Caco-2 (cell line): Measurements from ENCODE around the gene JPH3. TPM values are rescaled to one million over a fixed set of nuclear protein-coding genes. Genes with fewer than 3 reads are reported as not detected.
A peak's percentile ranks its signal among the peaks of the same experiment; 100 is the strongest.
"Not testable (repeated sequence)": the region's sequence is repeated elsewhere in the genome, so short reads cannot be mapped to it uniquely, and the experiment has no call there.

Experiments
- BruUV-seq: library from RNA; stranded (reverse); fragments of 400-500 nt; replicated peaks from 2 replicates; lab custom pipeline; 2021; lab: Mats Ljungman, UMichigan
- CTCF ChIA-PET: fragments of 300-600 bp; sonication (Branson Sonifier 250); formaldehyde crosslinking; loops from one replicate; lab custom pipeline; 2022; ENCODE audit warnings: antibody characterized with exemption; lab: Charles Lee
- POLR2A ChIA-PET: fragments of 300-600 bp; sonication (Branson Sonifier 250); formaldehyde crosslinking; loops from one replicate; lab custom pipeline; 2022; ENCODE audit warnings: antibody characterized with exemption; lab: Charles Lee
- DNase-seq, 2 experiments: peaks; one replicate each; pipeline versions ENCODE4 v3.0.0 to v3.0.0-alpha.2; 2020 to 2022
- H3K27me3 ChIP-seq: replicated peaks from 2 replicates; pipeline ENCODE4 v1.6.0; 2011; ENCODE audit warnings: low read length; ENCODE audit not compliant: control insufficient read depth, insufficient read depth
- H3K36me3 ChIP-seq: 2 replicates; pipeline ENCODE4 v1.5.1; 2011; ENCODE audit warnings: low read length; ENCODE audit not compliant: control insufficient read depth, insufficient read depth
- H3K4me1 ChIP-seq: fragments of 250-450 bp; sonication (Bioruptor Pico); 2 replicates; pipeline ENCODE4 v1.5.1; 2020; ENCODE audit warnings: mild to moderate bottlenecking
- H3K4me3 ChIP-seq: 2 replicates; pipeline ENCODE4 v1.5.1; 2011; ENCODE audit warnings: low read depth, mild to moderate bottlenecking, control low read depth, low read length
- H3K9me3 ChIP-seq: fragments of 250-450 bp; sonication (Bioruptor Pico); 2 replicates; pipeline ENCODE4 v1.5.1; 2020; ENCODE audit warnings: mild to moderate bottlenecking, moderate library complexity
- H3K27ac Mint-ChIP-seq: one replicate; pipeline ENCODE4 v1.8.0; 2022; ENCODE audit warnings: mixed read lengths; ENCODE audit not compliant: unreplicated experiment
- H3K27me3 Mint-ChIP-seq: one replicate; pipeline ENCODE4 v1.8.0; 2022; ENCODE audit warnings: mixed read lengths; ENCODE audit not compliant: insufficient read depth, unreplicated experiment
- H3K36me3 Mint-ChIP-seq: one replicate; pipeline ENCODE4 v1.8.0; 2022; ENCODE audit warnings: mild to moderate bottlenecking, mixed read lengths; ENCODE audit not compliant: insufficient read depth, unreplicated experiment
- H3K4me1 Mint-ChIP-seq: one replicate; pipeline ENCODE4 v1.8.0; 2022; ENCODE audit warnings: low read depth, mixed read lengths; ENCODE audit not compliant: unreplicated experiment
- H3K4me3 Mint-ChIP-seq: one replicate; pipeline ENCODE4 v1.8.0; 2022; ENCODE audit warnings: mild to moderate bottlenecking, moderate library complexity, mixed read lengths; ENCODE audit not compliant: unreplicated experiment
- H3K9me3 Mint-ChIP-seq: one replicate; pipeline ENCODE4 v1.8.0; 2022; ENCODE audit warnings: mixed read lengths; ENCODE audit not compliant: unreplicated experiment
- CTCF ChIP-seq, 2 experiments: fragments of 200-600 bp in 1 of 2; IDR thresholded peaks; 1 replicate in 1 of 2; 2 replicates in 1 of 2; pipeline versions ENCODE4 v1.5.1 to v1.8.0; 2011 to 2022; ENCODE audit warnings: antibody characterized with exemption in 1 of 2, control low read depth in 1 of 2, inconsistent platforms in 1 of 2, low read depth in 1 of 2, low read length in 1 of 2, mild to moderate bottlenecking in 1 of 2, moderate library complexity in 1 of 2; ENCODE audit not compliant: insufficient read depth in 1 of 2, severe bottlenecking in 1 of 2, unreplicated experiment in 1 of 2
- intact Hi-C: fragments of 100-400 bp; cut with micrococcal nuclease; formaldehyde crosslinking; loops from one replicate; pipeline ENCODE4 v1.10.0; 2022; ENCODE audit not compliant: unreplicated experiment
- total RNA-seq: library from RNA; stranded (reverse); gene quantifications from 2 replicates; pipeline ENCODE4 v1.2.3, GENCODE V29; 2022

The JPH3 gene
- total RNA-seq, 1 experiment from 2014 or later: 4.8 TPM

- POLR2A ChIA-PET: no interaction called here
- Histone ChIP-seq H3K4me1 (no peaks in the 10 kb centered on the region), H3K4me3 (no peak overlapping the region), H3K9me3 (no peaks in the 10 kb centered on the region), H3K36me3 (no peaks in the 10 kb centered on the region), H3K27me3 (no peaks in the 10 kb centered on the region)
- intact Hi-C loops: no loop called here
- H3K36me3 Mint-ChIP-seq: no peaks in the 10 kb centered on the region
- no peak for DNase-seq
- no peaks in the 10 kb centered on the region for H3K4me1 Mint-ChIP-seq
- peaks cover 11% of the 10 kb centered on the region for H3K27me3 Mint-ChIP-seq
- H3K4me3 Mint-ChIP-seq: no peak overlapping the region
- BruUV-seq: no TSS peak
- TF ChIP-seq CTCF (IDR thresholded peaks at IDR 0.05; ENCODE audit: insufficient read depth in 1 of 2, low read depth in 1 of 2, low read length in 1 of 2, severe bottlenecking in 1 of 2, unreplicated experiment in 1 of 2): no peak
- H3K27ac Mint-ChIP-seq: no peak overlapping the region
- CTCF ChIA-PET: no interaction called here
- no peaks in the 10 kb centered on the region for H3K9me3 Mint-ChIP-seq
These were observed 78.0 kb downstream of the JPH3 start for GRCh38 chr16:87680272-87680644.

- BruUV-seq, H3K9me3 ChIP-seq, H3K36me3 Mint-ChIP-seq, H3K4me3 Mint-ChIP-seq, H3K9me3 Mint-ChIP-seq, H3K27me3 ChIP-seq, H3K4me1 Mint-ChIP-seq, H3K4me1 ChIP-seq, H3K27me3 Mint-ChIP-seq, intact Hi-C loops, H3K4me3 ChIP-seq, DNase-seq, H3K36me3 ChIP-seq, POLR2A ChIA-PET, H3K27ac Mint-ChIP-seq, CTCF ChIA-PET: not testable (repeated sequence)
These were observed 78.8 kb downstream of the JPH3 start for GRCh38 chr16:87681051-87681602.

GRCh38 chr16:87681981-87682570 lies 79.8 kb downstream of the JPH3 start:
- Histone ChIP-seq H3K9me3 (no peaks in the 10 kb centered on the region), H3K36me3 (no peaks in the 10 kb centered on the region), H3K27me3 (no peaks in the 10 kb centered on the region), H3K4me1 (no peaks in the 10 kb centered on the region), H3K4me3 (no peak overlapping the region)
- H3K4me3 Mint-ChIP-seq: no peak overlapping the region
- peaks cover 8% of the 10 kb centered on the region for H3K27me3 Mint-ChIP-seq
- no peaks in the 10 kb centered on the region for H3K4me1 Mint-ChIP-seq
- POLR2A ChIA-PET: no interaction called here
- TF ChIP-seq CTCF (IDR thresholded peaks at IDR 0.05; ENCODE audit: insufficient read depth in 1 of 2, low read depth in 1 of 2, low read length in 1 of 2, severe bottlenecking in 1 of 2, unreplicated experiment in 1 of 2): peak; percentile 36 to 54
- H3K9me3 Mint-ChIP-seq: no peaks in the 10 kb centered on the region
- CTCF ChIA-PET: no interaction called here
- DNase-seq: peak in 1 of 2 experiments; percentile 42
- intact Hi-C loops: no loop called here
- H3K27ac Mint-ChIP-seq: no peak overlapping the region
- H3K36me3 Mint-ChIP-seq: no peaks in the 10 kb centered on the region
- no TSS peak for BruUV-seq
